Osteocyte (in vitro differentiated cells): ENCODE measurements around the gene ZNF79. TPM values are rescaled to one million over a fixed set of nuclear protein-coding genes. Genes with fewer than 3 reads are reported as not detected.
A peak's percentile ranks its signal among the peaks of the same experiment; 100 is the strongest.

Experiments used
- DNase-seq: peaks from one replicate; pipeline ENCODE4 v3.0.0; 2021; ENCODE audit warnings: mixed read lengths; ENCODE audit not compliant: unreplicated experiment; ENCODE audit errors: extremely low spot score
- H3K27ac Mint-ChIP-seq: one replicate; pipeline ENCODE4 v1.8.0; 2021; ENCODE audit warnings: mild to moderate bottlenecking, mixed read lengths; ENCODE audit not compliant: unreplicated experiment
- H3K27me3 Mint-ChIP-seq: one replicate; pipeline ENCODE4 v1.8.0; 2021; ENCODE audit warnings: mixed read lengths; ENCODE audit not compliant: unreplicated experiment
- H3K36me3 Mint-ChIP-seq: one replicate; pipeline ENCODE4 v1.8.0; 2021; ENCODE audit warnings: mixed read lengths; ENCODE audit not compliant: unreplicated experiment
- H3K4me1 Mint-ChIP-seq: one replicate; pipeline ENCODE4 v1.8.0; 2021; ENCODE audit warnings: mixed read lengths; ENCODE audit not compliant: unreplicated experiment
- H3K4me3 Mint-ChIP-seq: one replicate; pipeline ENCODE4 v1.8.0; 2021; ENCODE audit warnings: mild to moderate bottlenecking, moderate library complexity, mixed read lengths; ENCODE audit not compliant: unreplicated experiment
- H3K9me3 Mint-ChIP-seq: one replicate; pipeline ENCODE4 v1.8.0; 2021; ENCODE audit warnings: mixed read lengths; ENCODE audit not compliant: unreplicated experiment
- CTCF ChIP-seq: fragments of 200-600 bp; sonication (generic); IDR thresholded peaks from 2 replicates; pipeline ENCODE4 v1.5.0; 2021; ENCODE audit warnings: antibody characterized with exemption, mild to moderate bottlenecking, moderate library complexity
- total RNA-seq: library from RNA; stranded (reverse); gene quantifications from 2 replicates; pipeline ENCODE4 v1.2.1, GENCODE V29; 2021

ZNF79 gene
- total RNA-seq, 1 donor from 2014 or later = 9.0 TPM

GRCh38 chr9:127450830-127451607 is 26.8 kb downstream of the ZNF79 start, which contains the start of the genes LRSAM1 and RPL12:
Gene LRSAM1 (plus strand): TSS chr9:127451510. CDS start chr9:127454528, 3,018 bp downstream.
Gene RPL12 (minus strand): TSS chr9:127451406. CDS start chr9:127451317, 89 bp downstream.
- Mint-ChIP-seq H3K27ac (peak within 1 kb of the TSS; percentile 97), H3K36me3 (peaks cover 43% of the 10 kb centered on the region), H3K27me3 (no peaks in the 10 kb centered on the region), H3K4me3 (peak within 1 kb of the TSS; percentile 92), H3K4me1 (peaks cover 42% of the 10 kb centered on the region), H3K9me3 (no peaks in the 10 kb centered on the region)
- DNase-seq = peak; percentile 99
- TF ChIP-seq CTCF = peak; percentile 13

GRCh38 chr9:127451608-127451857 is 27.4 kb downstream of the ZNF79 start:
- peak overlapping the region; percentile 92 for H3K4me3 Mint-ChIP-seq
- DNase-seq = no peak
- peak overlapping the region; percentile 97 for H3K27ac Mint-ChIP-seq
- H3K36me3 Mint-ChIP-seq = peaks cover 38% of the 10 kb centered on the region
- H3K27me3 Mint-ChIP-seq = no peaks in the 10 kb centered on the region
- peaks cover 42% of the 10 kb centered on the region for H3K4me1 Mint-ChIP-seq
- no peaks in the 10 kb centered on the region for H3K9me3 Mint-ChIP-seq
- no peak for TF ChIP-seq CTCF

GRCh38 chr9:127451858-127452656 is 27.9 kb downstream of the ZNF79 start:
- Mint-ChIP-seq H3K4me1 (peaks cover 42% of the 10 kb centered on the region), H3K36me3 (peaks cover 34% of the 10 kb centered on the region), H3K9me3 (no peaks in the 10 kb centered on the region), H3K4me3 (peak overlapping the region; percentile 92), H3K27ac (peak overlapping the region; percentile 97), H3K27me3 (no peaks in the 10 kb centered on the region)
- TF ChIP-seq CTCF = no peak
- DNase-seq = no peak

- Mint-ChIP-seq H3K27me3 (no peaks in the 10 kb centered on the region), H3K27ac (peak overlapping the region; percentile 97), H3K4me1 (peaks cover 42% of the 10 kb centered on the region), H3K9me3 (no peaks in the 10 kb centered on the region), H3K4me3 (peak overlapping the region; percentile 92), H3K36me3 (peaks cover 36% of the 10 kb centered on the region)
- TF ChIP-seq CTCF = no peak
- no peak for DNase-seq
Observed at GRCh38 chr9:127452691-127453090, 28.5 kb downstream of the ZNF79 start.
